Stimulated activated CD8-positive, alpha-beta memory T cell treated with anti-CD3 and anti-CD28 coated beads, Interleukin-4, amount 100 ng/mL, for 1 hour (primary cell): ENCODE measurements around the gene SYT13.

ENCODE experiments used
- DNase-seq, 2 donors: peaks; one replicate each; pipeline ENCODE4 v3.0.0-alpha.2; 2020; ENCODE audit warnings: low read depth in 2 of 2, low spot score in 1 of 2

SYT13 gene

GRCh38 chr11:45275828-45276227, 10.3 kb downstream of the SYT13 start:
- no peak for DNase-seq

GRCh38 chr11:45274206-45274605, 11.9 kb downstream of the SYT13 start:
- DNase-seq, result no peak

GRCh38 chr11:45273509-45273908, 12.6 kb downstream of the SYT13 start:
- no peak for DNase-seq

- no peak for DNase-seq
These were observed 13.4 kb downstream of the SYT13 start for GRCh38 chr11:45272701-45273100.

- no peak for DNase-seq
These were observed 15.0 kb downstream of the SYT13 start for GRCh38 chr11:45270946-45271716.

- DNase-seq, result no peak
These were observed 16.5 kb downstream of the SYT13 start for GRCh38 chr11:45269678-45270077.

GRCh38 chr11:45267652-45268299, 18.4 kb downstream of the SYT13 start:
- DNase-seq, result no peak

GRCh38 chr11:45267052-45267451, 19.1 kb downstream of the SYT13 start:
- DNase-seq, result no peak

GRCh38 chr11:45266676-45267020, 19.5 kb downstream of the SYT13 start:
- DNase-seq, result no peak

- no peak for DNase-seq
These were observed 20.0 kb downstream of the SYT13 start for GRCh38 chr11:45265969-45266675.

- DNase-seq, result no peak
These were observed 21.2 kb downstream of the SYT13 start for GRCh38 chr11:45264839-45265515.

- DNase-seq, result no peak
These were observed 22.4 kb downstream of the SYT13 start for GRCh38 chr11:45263773-45264172.

GRCh38 chr11:45262900-45263299, 23.2 kb downstream of the SYT13 start:
- no peak for DNase-seq

GRCh38 chr11:45260071-45260470, 26.1 kb downstream of the SYT13 start:
- DNase-seq, result no peak

GRCh38 chr11:45259592-45259991, 26.5 kb downstream of the SYT13 start:
- DNase-seq, result no peak

GRCh38 chr11:45258982-45259530, 27.1 kb downstream of the SYT13 start:
- DNase-seq, result no peak

- DNase-seq, result no peak
These were observed 32.1 kb downstream of the SYT13 start for GRCh38 chr11:45254070-45254469.

- DNase-seq, result no peak
These were observed 32.5 kb downstream of the SYT13 start for GRCh38 chr11:45253640-45254039.

- DNase-seq, result no peak
These were observed 33.3 kb downstream of the SYT13 start for GRCh38 chr11:45252877-45253276.

- no peak for DNase-seq
These were observed 33.8 kb downstream of the SYT13 start for GRCh38 chr11:45252134-45252856.
